Astrocyte (in vitro differentiated cells and primary cell): ENCODE data around the gene TGFB1I1.

ENCODE experiments used
- EZH2 ChIP-seq: IDR thresholded peaks from 2 replicates; pipeline ENCODE4 v1.6.1; 2012; ENCODE audit warnings: mild to moderate bottlenecking, low read length, inconsistent platforms; ENCODE audit not compliant: insufficient read depth
- TF ChIP-seq, protein P1 (sequence below): IDR thresholded peaks from 2 replicates; pipeline ENCODE4 v1.5.1; 2011; ENCODE audit warnings: low read depth, mild to moderate bottlenecking, inconsistent platforms, low read length, moderate library complexity; ENCODE audit not compliant: insufficient read depth

DNA sequence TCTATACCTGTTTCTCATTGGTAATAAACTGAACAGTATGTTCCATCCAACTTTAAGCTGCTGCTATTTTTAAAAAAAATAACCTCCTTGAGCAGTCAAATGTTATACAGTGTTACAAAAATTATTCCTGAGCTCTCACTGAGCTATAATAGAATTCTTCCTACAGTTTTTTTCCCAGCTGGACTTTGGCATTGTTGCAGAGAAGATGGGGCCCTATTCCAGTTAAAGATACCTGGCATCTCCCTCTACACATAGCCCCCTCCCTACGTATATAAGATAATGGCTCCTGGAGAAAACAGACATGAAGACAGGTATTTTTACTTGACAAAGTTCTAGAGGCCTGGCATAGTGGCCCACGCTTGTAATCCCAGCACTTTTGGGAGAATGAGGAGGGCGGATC is 42.2 kb upstream of the TGFB1I1 start:
- no peak for TF ChIP-seq EZH2
- TF ChIP-seq, protein P1, sequence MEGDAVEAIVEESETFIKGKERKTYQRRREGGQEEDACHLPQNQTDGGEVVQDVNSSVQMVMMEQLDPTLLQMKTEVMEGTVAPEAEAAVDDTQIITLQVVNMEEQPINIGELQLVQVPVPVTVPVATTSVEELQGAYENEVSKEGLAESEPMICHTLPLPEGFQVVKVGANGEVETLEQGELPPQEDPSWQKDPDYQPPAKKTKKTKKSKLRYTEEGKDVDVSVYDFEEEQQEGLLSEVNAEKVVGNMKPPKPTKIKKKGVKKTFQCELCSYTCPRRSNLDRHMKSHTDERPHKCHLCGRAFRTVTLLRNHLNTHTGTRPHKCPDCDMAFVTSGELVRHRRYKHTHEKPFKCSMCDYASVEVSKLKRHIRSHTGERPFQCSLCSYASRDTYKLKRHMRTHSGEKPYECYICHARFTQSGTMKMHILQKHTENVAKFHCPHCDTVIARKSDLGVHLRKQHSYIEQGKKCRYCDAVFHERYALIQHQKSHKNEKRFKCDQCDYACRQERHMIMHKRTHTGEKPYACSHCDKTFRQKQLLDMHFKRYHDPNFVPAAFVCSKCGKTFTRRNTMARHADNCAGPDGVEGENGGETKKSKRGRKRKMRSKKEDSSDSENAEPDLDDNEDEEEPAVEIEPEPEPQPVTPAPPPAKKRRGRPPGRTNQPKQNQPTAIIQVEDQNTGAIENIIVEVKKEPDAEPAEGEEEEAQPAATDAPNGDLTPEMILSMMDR: no peak
